K562 (cell line): Measurements from ENCODE around the gene GPC3. TPM values are rescaled to one million over a fixed set of nuclear protein-coding genes. Genes with fewer than 3 reads are reported as not detected.

Source experiments
- ATAC-seq: fragments of 200-7000 bp; cut with Tn5 transposase; 3 replicates; pipeline ENCODE4 v1.9.1; 2020; ENCODE audit warnings: moderate library complexity
- BruUV-seq: library from RNA; stranded (reverse); fragments of 400-500 nt; replicated peaks from 2 replicates; lab custom pipeline; 2021; lab: Mats Ljungman, UMichigan
- CTCF ChIA-PET: fragments of 300-600 bp; formaldehyde crosslinking; extraction: SDS; loops from one replicate; lab custom pipeline; 2021; ENCODE audit warnings: low intra/inter-chr PET ratio; lab: Yijun Ruan, JAX
- POLR2A ChIA-PET: fragments of 300-600, 350-650 bp; sonication (Branson Sonifier 250); formaldehyde crosslinking; extraction: SDS; loops from one replicate; lab custom pipeline; 2021; ENCODE audit warnings: antibody characterized with exemption, inconsistent platforms; lab: Yijun Ruan, JAX
- DNase-seq, 4 experiments: peaks; one replicate each; pipeline versions ENCODE4 v3.0.0 to v3.0.0-alpha.2; 2011 to 2018; ENCODE audit warnings: low spot score in 3 of 4, mixed read lengths in 3 of 4; ENCODE audit errors: extremely low read depth in 1 of 4
- FAIRE-seq: peaks from 2 replicates; lab custom pipeline; 2011; peaks lifted over from hg19 to GRCh38; lab: Jason Lieb, UNC
- H2AFZ ChIP-seq: 2 replicates; pipeline ENCODE4 v1.6.0; 2011; ENCODE audit warnings: low read depth, low read length, control low read depth, inconsistent platforms
- H3K27ac ChIP-seq: fragments of 200-600 bp; 3 replicates; pipeline ENCODE4 v1.8.0; 2011; ENCODE audit warnings: low read depth, mild to moderate bottlenecking, control low read depth, inconsistent platforms, low read length, moderate library complexity, mixed read lengths; ENCODE audit errors: extremely low read depth
- H3K27me3 ChIP-seq, 2 experiments: fragments of 300-600 bp in 1 of 2; 2 replicates in 1 of 2; 3 replicates in 1 of 2; pipeline versions ENCODE4 v1.6.0 to v1.8.0; 2011; ENCODE audit warnings: inconsistent platforms in 2 of 2, low read length in 2 of 2, mild to moderate bottlenecking in 1 of 2, mixed read lengths in 1 of 2, moderate library complexity in 1 of 2; ENCODE audit not compliant: control insufficient read depth in 2 of 2, insufficient read depth in 2 of 2
- H3K36me3 ChIP-seq: fragments of 300-600 bp; 3 replicates; pipeline ENCODE4 v1.8.0; 2011; ENCODE audit warnings: mild to moderate bottlenecking, low read length, inconsistent platforms; ENCODE audit not compliant: control insufficient read depth, insufficient read depth
- H3K4me1 ChIP-seq, 2 experiments: fragments of 200-600 bp in 1 of 2; replicated peaks in 1 of 2; 2 replicates in 1 of 2; 3 replicates in 1 of 2; pipeline versions ENCODE4 v1.5.1 to v1.8.0; 2011; ENCODE audit warnings: inconsistent platforms in 2 of 2, low read length in 2 of 2, mild to moderate bottlenecking in 1 of 2, mixed read lengths in 1 of 2, moderate library complexity in 1 of 2; ENCODE audit not compliant: control insufficient read depth in 2 of 2, insufficient read depth in 2 of 2
- H3K4me2 ChIP-seq: 2 replicates; pipeline ENCODE4 v1.6.1; 2011; ENCODE audit warnings: low read length, control low read depth, inconsistent platforms, mixed read lengths; ENCODE audit not compliant: insufficient read depth
- H3K4me3 ChIP-seq: fragments of 200-600 bp; sonication (generic), shearing (Covaris generic); 2 replicates; pipeline ENCODE4 v1.5.1; 2016; ENCODE audit warnings: control low read depth, inconsistent platforms
- H3K79me2 ChIP-seq: fragments of 200-600 bp; 3 replicates; pipeline ENCODE4 v1.8.0; 2011; ENCODE audit warnings: low read length, inconsistent platforms; ENCODE audit not compliant: control insufficient read depth, insufficient read depth
- H3K9ac ChIP-seq, 2 experiments: 2 replicates each; pipeline versions ENCODE4 v1.6.0 to v1.6.1; 2011; ENCODE audit warnings: low read depth in 2 of 2, low read length in 2 of 2, control low read depth in 1 of 2, inconsistent platforms in 1 of 2, mild to moderate bottlenecking in 1 of 2, mixed read lengths in 1 of 2; ENCODE audit not compliant: insufficient read depth in 1 of 2
- H3K9me1 ChIP-seq: one replicate; pipeline ENCODE4 v1.6.0; 2011; ENCODE audit warnings: inconsistent platforms, mild to moderate bottlenecking, low read length, moderate library complexity; ENCODE audit not compliant: control insufficient read depth, insufficient read depth
- H3K9me3 ChIP-seq: replicated peaks from 2 replicates; pipeline ENCODE4 v1.5.1; 2011; ENCODE audit warnings: low read depth, low read length, inconsistent platforms; ENCODE audit not compliant: control insufficient read depth, insufficient read depth
- H4K20me1 ChIP-seq: replicated peaks from 2 replicates; pipeline ENCODE4 v1.6.1; 2011; ENCODE audit warnings: low read length, inconsistent platforms, mixed read lengths; ENCODE audit not compliant: control insufficient read depth, insufficient read depth
- JUND ChIP-seq, 2 experiments: IDR thresholded peaks; 2 replicates in 1 of 2; 3 replicates in 1 of 2; pipeline ENCODE4 v1.6.1; 2011; ENCODE audit warnings: borderline replicate concordance in 2 of 2, low read depth in 2 of 2, low read length in 2 of 2, improper control_type of control experiment in 1 of 2, missing biosample characterization in 1 of 2, missing genetic modification characterization in 1 of 2, missing genetic modification reagents in 1 of 2
- MEF2D ChIP-seq: conservative IDR thresholded peaks from 2 replicates; pipeline ENCODE4 v1.6.1; 2016; ENCODE audit warnings: low read depth, missing genetic modification characterization, missing compliant biosample characterization
- NFIC ChIP-seq: fragments of 450-650 bp; IDR thresholded peaks from 2 replicates; pipeline ENCODE4 v1.6.1; 2017; ENCODE audit warnings: mild to moderate bottlenecking, inconsistent platforms
- POLR2B ChIP-seq: fragments of 450-650 bp; IDR thresholded peaks from 2 replicates; pipeline ENCODE4 v1.6.1; 2018; ENCODE audit warnings: low read depth; ENCODE audit not compliant: partially characterized antibody
- PTBP1 ChIP-seq: fragments of 200-400 bp; formaldehyde crosslinking; IDR thresholded peaks from 2 replicates; pipeline ENCODE4 v1.6.1; 2017; ENCODE audit warnings: low read depth, low read length
- RHOXF2B ChIP-seq: fragments of 250-450 bp; sonication (Bioruptor Pico); conservative IDR thresholded peaks from 2 replicates; pipeline ENCODE4 v1.5.1; 2021
- TAL1 ChIP-seq: fragments of 450-650 bp; IDR thresholded peaks from 2 replicates; pipeline ENCODE4 v1.6.1; 2016; ENCODE audit warnings: mild to moderate bottlenecking
- TCF7L2 ChIP-seq: fragments of 150-350 bp; IDR thresholded peaks from 2 replicates; pipeline ENCODE4 v1.6.1; 2016; ENCODE audit warnings: low read depth, mild to moderate bottlenecking, low read length, moderate library complexity
- U2AF1 ChIP-seq: fragments of 200-400 bp; formaldehyde crosslinking; optimal IDR thresholded peaks from 2 replicates; pipeline ENCODE3; 2017; ENCODE audit warnings: mild to moderate bottlenecking, low read depth, low read length, moderate library complexity
- VEZF1 ChIP-seq: fragments of 200-800 bp; sonication (Bioruptor generic); IDR thresholded peaks from 2 replicates; pipeline ENCODE4 v1.6.1; 2017; ENCODE audit warnings: missing genetic modification characterization, missing compliant biosample characterization
- ZNF707 ChIP-seq: fragments of 250-450 bp; sonication (Bioruptor Pico); conservative IDR thresholded peaks from 2 replicates; pipeline ENCODE4 v1.8.0; 2022; ENCODE audit warnings: inconsistent platforms, mild to moderate bottlenecking, moderate library complexity
- ZNF77 ChIP-seq: fragments of 250-450 bp; sonication (Bioruptor Pico); IDR thresholded peaks from 2 replicates; pipeline ENCODE4 v1.5.0; 2020
- WGBS: fragments of 100-300 bp; shearing (Covaris generic); methylation state at CpG from one replicate; pipeline ENCODE4 v1.1.6; 2016; ENCODE audit warnings: low coverage, mixed read lengths; ENCODE audit not compliant: insufficient coverage; ENCODE audit errors: missing lambda C conversion rate; 5-methylcytosine and 5-hydroxymethylcytosine counted together
- in situ Hi-C: fragments of 300-500 bp; cut with MboI; formaldehyde crosslinking; loops from 4 replicates; pipeline ENCODE4 v1.15.0; 2018; ENCODE audit warnings: inconsistent platforms, mixed read lengths
- intact Hi-C: fragments of 100-400 bp; cut with micrococcal nuclease; formaldehyde crosslinking; loops from 2 replicates; pipeline ENCODE4 v1.14.2; 2022
- polyA plus RNA-seq, 8 experiments: library from polyadenylated mRNA; depleted of rRNA in 4 of 8; stranded (reverse) in 5 of 8; unstranded in 3 of 8; fragments of >200 nt; fragmentation: Nextera tagmentation in 2 of 8; fragmentation: Illumina TruSeq in 1 of 8; extraction: Ambion mirVana in 2 of 8; extraction: Trizol in 1 of 8; gene quantifications; 2 replicates each; pipeline versions ENCODE4 v1.2.1 to v1.2.3, GENCODE V29; 2011 to 2014; ENCODE audit warnings: inconsistent platforms in 1 of 8, missing spikeins in 1 of 8
- total RNA-seq, 7 experiments: library from RNA; depleted of rRNA in 6 of 7; stranded (reverse); fragments of >200 nt in 6 of 7; fragmentation: Illumina TruSeq in 2 of 7; extraction: Trizol in 2 of 7; gene quantifications; 2 replicates each; pipeline versions ENCODE4 v1.2.1 to v1.2.3, GENCODE V29; 2011 to 2021; ENCODE audit warnings: low replicate concordance in 1 of 7
- TF ChIP-seq, protein P1 (sequence below): fragments of 250-450 bp; sonication (Bioruptor Pico); IDR thresholded peaks from 2 replicates; pipeline ENCODE4 v1.5.1; 2021; ENCODE audit warnings: mild to moderate bottlenecking
- TF ChIP-seq, protein P2 (sequence below): sonication (generic); formaldehyde crosslinking; IDR thresholded peaks from 2 replicates; pipeline ENCODE4 v1.8.1; 2023; ENCODE audit warnings: mild to moderate bottlenecking, missing genetic modification reagents
- TF ChIP-seq, protein P3 (sequence below): sonication (generic); formaldehyde crosslinking; IDR thresholded peaks from 2 replicates; pipeline ENCODE4 v1.4.0; 2020; ENCODE audit warnings: mild to moderate bottlenecking, missing genetic modification reagents

The GPC3 gene
- total and polyA plus RNA-seq, 9 of the 15 experiments (the other 6 are each of a cell fraction or from before 2014, with no cell fraction given) = 0.42 TPM; not detected in 8

GRCh38 chrX:133598601-133599335, 386.6 kb downstream of the GPC3 start:
- intact Hi-C loops = no loop called here
- Histone ChIP-seq H3K27me3 (no peaks in the 10 kb centered on the region), H3K9me3 (no peaks in the 10 kb centered on the region), H3K4me2 (no peak overlapping the region), H4K20me1 (no peaks in the 10 kb centered on the region), H3K27ac (no peak overlapping the region), H3K4me3 (no peak overlapping the region), H3K36me3 (no peaks in the 10 kb centered on the region), H3K4me1 (no peaks in the 10 kb centered on the region), H3K9ac (no peak overlapping the region), H3K79me2 (no peaks in the 10 kb centered on the region), H2AFZ (no peak overlapping the region), H3K9me1 (no peaks in the 10 kb centered on the region)
- ChIA-PET CTCF (no interaction called here), POLR2A (no interaction called here)
- ATAC-seq (no peak), DNase-seq (no peak), FAIRE-seq (no peak)
- 0% methylated on average over 2 of the region's 2 CpGs for WGBS
- no TSS peak for BruUV-seq
- in situ Hi-C loops = no loop called here
- no peak for TF ChIP-seq TAL1
- TF ChIP-seq ZNF707 (CRISPR knock-in tag) = no peak
- TF ChIP-seq U2AF1 = no peak
- TF ChIP-seq, protein P1, sequence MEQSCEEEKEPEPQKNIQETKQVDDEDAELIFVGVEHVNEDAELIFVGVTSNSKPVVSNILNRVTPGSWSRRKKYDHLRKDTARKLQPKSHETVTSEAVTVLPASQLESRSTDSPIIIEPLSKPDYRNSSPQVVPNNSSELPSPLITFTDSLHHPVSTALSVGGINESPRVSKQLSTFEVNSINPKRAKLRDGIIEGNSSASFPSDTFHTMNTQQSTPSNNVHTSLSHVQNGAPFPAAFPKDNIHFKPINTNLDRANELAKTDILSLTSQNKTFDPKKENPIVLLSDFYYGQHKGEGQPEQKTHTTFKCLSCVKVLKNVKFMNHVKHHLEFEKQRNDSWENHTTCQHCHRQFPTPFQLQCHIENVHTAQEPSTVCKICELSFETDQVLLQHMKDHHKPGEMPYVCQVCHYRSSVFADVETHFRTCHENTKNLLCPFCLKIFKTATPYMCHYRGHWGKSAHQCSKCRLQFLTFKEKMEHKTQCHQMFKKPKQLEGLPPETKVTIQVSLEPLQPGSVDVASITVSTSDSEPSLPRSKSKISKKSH (CRISPR knock-in tag) = no peak
- no peak for TF ChIP-seq TCF7L2
- no peak for TF ChIP-seq POLR2B
- TF ChIP-seq JUND (IDR thresholded peaks at IDR 0.05; ENCODE audit: borderline replicate concordance, low read depth, low read length) = no peak
- TF ChIP-seq JUND (tag; IDR thresholded peaks at IDR 0.05; ENCODE audit: borderline replicate concordance, low read depth, low read length) = no peak
- TF ChIP-seq RHOXF2B (CRISPR knock-in tag) = no peak
- TF ChIP-seq, protein P2, sequence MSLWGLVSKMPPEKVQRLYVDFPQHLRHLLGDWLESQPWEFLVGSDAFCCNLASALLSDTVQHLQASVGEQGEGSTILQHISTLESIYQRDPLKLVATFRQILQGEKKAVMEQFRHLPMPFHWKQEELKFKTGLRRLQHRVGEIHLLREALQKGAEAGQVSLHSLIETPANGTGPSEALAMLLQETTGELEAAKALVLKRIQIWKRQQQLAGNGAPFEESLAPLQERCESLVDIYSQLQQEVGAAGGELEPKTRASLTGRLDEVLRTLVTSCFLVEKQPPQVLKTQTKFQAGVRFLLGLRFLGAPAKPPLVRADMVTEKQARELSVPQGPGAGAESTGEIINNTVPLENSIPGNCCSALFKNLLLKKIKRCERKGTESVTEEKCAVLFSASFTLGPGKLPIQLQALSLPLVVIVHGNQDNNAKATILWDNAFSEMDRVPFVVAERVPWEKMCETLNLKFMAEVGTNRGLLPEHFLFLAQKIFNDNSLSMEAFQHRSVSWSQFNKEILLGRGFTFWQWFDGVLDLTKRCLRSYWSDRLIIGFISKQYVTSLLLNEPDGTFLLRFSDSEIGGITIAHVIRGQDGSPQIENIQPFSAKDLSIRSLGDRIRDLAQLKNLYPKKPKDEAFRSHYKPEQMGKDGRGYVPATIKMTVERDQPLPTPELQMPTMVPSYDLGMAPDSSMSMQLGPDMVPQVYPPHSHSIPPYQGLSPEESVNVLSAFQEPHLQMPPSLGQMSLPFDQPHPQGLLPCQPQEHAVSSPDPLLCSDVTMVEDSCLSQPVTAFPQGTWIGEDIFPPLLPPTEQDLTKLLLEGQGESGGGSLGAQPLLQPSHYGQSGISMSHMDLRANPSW (CRISPR knock-in tag) = no peak
- no peak for TF ChIP-seq MEF2D (tag)
- TF ChIP-seq ZNF77 = no peak
- TF ChIP-seq, protein P3, sequence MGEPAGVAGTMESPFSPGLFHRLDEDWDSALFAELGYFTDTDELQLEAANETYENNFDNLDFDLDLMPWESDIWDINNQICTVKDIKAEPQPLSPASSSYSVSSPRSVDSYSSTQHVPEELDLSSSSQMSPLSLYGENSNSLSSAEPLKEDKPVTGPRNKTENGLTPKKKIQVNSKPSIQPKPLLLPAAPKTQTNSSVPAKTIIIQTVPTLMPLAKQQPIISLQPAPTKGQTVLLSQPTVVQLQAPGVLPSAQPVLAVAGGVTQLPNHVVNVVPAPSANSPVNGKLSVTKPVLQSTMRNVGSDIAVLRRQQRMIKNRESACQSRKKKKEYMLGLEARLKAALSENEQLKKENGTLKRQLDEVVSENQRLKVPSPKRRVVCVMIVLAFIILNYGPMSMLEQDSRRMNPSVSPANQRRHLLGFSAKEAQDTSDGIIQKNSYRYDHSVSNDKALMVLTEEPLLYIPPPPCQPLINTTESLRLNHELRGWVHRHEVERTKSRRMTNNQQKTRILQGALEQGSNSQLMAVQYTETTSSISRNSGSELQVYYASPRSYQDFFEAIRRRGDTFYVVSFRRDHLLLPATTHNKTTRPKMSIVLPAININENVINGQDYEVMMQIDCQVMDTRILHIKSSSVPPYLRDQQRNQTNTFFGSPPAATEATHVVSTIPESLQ (CRISPR knock-in tag) = no peak
- TF ChIP-seq PTBP1 = no peak
- no peak for TF ChIP-seq NFIC
- TF ChIP-seq VEZF1 (CRISPR knock-in tag) = no peak
